ENCODE data around the gene OR5P2.
"Not testable (repeated sequence)": the region's sequence is repeated elsewhere in the genome, so short reads cannot be mapped to it uniquely, and the experiment has no call there.

Gene OR5P2, protein sequence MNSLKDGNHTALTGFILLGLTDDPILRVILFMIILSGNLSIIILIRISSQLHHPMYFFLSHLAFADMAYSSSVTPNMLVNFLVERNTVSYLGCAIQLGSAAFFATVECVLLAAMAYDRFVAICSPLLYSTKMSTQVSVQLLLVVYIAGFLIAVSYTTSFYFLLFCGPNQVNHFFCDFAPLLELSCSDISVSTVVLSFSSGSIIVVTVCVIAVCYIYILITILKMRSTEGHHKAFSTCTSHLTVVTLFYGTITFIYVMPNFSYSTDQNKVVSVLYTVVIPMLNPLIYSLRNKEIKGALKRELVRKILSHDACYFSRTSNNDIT

GRCh38 chr11:7796842-7797241, at the start of gene OR5P2:
OR5P2 (minus strand) TSS chr11:7796942; CDS start chr11:7796942, 0 bp downstream.
- DNase-seq: no peak

DNA sequence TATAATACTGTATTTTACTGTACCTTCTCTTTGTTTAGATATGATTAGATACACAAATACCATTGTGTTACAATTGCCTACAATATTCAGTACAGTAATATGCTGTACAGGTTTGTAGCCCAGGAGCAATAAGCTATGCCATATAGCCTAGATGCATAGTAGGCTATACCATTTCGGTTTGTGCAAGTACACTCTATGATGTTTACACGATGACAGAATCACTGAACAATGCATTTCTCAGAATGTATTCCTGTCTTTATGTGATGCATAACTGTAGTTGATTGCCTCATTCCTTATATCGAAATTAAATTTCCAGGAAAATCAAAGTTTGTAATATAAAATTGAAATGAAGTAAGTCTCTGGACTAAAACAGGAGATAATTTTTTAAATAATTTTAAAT, 49.3 kb upstream of the OR5P2 start:
- DNase-seq: no peak

- DNase-seq: no peak
These were observed 48.2 kb upstream of the OR5P2 start for GRCh38 chr11:7844986-7845385.

DNA sequence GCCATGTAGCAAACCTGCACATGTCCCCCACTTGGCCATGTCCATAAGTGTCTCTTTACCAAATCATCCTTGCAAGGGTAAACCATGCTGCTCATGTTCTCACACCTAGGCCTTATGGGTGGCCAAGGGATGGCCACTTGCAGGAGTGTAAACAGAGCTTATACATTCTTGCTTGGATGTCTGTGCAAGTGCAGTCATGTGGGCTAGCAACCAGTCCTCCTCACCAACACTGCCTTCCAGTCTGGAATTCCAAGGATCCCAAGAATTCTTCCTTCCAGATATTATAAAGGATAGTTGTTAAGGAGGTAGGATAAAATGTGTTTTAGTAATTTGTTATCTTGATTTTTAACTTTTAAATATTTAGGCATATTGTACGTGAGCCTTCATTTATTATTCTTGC, 47.8 kb upstream of the OR5P2 start:
- DNase-seq: no peak

- no peak for DNase-seq
These were observed 43.8 kb upstream of the OR5P2 start for GRCh38 chr11:7840578-7840977.

DNA sequence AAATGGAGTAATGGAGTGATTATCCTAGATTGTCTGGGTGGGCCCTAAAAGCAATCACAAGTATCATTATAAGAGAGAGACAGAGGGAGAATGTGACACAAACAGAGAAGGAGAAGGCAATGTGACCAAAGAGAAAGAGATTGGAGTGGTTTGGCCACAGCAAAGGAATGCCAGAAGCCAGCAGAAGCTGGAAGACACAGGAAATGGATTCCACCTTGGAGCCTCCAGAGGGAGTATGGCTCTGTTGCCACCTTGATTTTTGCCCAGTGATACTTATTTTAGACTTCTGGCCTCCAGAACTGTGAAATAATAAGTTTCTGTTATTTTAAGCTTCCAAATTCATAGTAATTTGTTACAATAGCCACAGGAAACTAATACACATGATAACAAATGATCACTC, 36.8 kb upstream of the OR5P2 start:
- DNase-seq: no peak

GRCh38 chr11:7830740-7831139, 34.0 kb upstream of the OR5P2 start, which contains the start of gene OR5P3:
OR5P3 (minus strand) TSS chr11:7830840.
- no peak for DNase-seq

- DNase-seq: no peak
These were observed 29.6 kb upstream of the OR5P2 start for GRCh38 chr11:7826324-7826723.

DNA sequence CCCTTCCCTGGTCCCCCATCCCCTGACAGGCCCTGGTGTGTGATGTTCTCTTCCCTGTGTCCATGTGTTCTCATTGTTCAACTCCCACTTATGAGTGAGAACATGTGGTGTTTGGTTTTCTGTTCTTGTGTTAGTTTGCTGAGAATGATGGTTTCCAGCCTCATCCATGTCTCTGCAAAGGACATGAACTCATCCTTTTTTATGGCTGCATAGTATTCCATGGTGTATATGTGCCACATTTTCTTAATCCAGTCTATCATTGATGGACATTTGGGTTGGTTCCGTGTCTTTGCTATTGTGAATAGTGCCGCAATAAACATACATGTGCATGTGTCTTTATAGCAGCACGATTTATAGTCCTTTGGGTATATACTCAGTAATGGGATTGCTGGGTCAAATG, 23.7 kb upstream of the OR5P2 start:
- DNase-seq: not testable (repeated sequence)

DNA sequence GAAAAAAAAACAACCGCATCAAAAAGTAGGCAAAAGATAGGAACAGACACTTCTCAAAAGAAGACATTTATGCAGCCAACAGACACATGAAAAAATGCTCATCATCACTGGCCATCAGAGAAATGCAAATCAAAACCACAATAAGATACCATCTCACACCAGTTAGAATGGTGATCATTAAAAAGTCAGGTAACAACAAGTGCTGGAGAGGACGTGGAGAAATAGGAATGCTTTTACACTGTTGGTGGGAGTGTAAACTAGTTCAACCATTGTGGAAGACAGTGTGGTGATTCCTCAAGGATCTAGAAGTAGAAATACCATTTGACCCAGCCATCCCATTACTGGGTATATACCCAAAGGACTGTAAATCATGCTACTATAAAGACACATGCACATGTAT, 18.2 kb upstream of the OR5P2 start:
- DNase-seq: not testable (repeated sequence)

DNA sequence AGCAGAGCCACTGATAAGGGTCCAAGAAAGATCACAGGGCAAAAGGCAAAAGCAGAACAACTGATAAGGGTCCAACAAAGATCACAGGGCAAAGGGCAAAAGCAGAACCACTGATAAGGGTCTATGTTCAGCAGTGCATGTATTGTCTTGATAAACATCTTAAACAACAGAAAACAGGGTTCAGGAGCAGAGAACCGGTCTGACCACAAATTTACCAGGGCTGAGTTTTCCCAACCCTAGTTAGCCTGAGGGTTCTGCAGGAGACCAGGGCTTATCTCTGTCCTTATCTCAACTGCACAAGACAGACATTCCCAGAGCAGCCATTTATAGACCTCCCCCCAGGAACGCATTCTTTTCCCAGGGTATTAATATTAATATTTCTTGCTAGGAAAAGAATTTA, 13.6 kb upstream of the OR5P2 start:
- not testable (repeated sequence) for DNase-seq

- no peak for DNase-seq
These were observed 3.5 kb downstream of the OR5P2 start for GRCh38 chr11:7793233-7793632.

DNA sequence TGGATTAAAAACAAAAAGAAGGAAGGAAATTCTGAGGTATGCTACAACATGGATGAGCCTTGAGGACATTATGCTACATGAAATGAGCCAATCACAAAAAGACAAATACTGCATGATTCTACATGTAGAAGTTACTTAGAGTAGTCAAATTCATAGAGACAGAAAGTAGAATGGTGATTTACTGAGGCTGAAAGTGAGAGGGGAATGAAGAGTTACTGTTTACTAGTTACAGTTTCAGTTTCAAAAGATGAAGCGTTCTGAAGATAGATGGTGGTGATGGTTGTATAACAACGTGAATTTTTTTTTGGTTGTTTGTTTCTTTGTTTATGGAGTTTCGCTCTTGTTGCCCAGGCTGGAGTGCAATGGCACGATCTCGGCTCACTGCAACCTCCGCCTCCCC, 9.5 kb downstream of the OR5P2 start:
- no peak for DNase-seq

DNA sequence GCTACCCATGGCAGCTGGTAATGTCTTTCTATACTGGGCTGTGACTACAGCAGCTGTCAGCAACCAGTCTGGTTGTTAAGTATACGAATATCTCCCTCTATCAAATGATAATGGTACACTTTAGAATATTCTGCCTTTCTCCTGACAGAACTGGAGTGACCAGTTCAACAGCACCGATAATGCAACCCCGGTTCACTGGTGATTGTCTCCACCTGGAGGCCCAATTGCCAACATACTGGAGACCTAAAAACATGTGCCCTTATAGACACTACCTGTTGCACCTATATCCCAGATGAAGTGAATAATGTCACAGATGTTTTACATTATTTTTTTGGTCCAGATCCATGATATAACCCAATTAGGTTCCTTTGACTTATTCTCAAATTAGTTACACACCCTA, 21.1 kb downstream of the OR5P2 start:
- DNase-seq: no peak

GRCh38 chr11:7764301-7764700, 32.4 kb downstream of the OR5P2 start:
- DNase-seq: not testable (repeated sequence)

- no peak for DNase-seq
These were observed 37.7 kb downstream of the OR5P2 start for GRCh38 chr11:7759010-7759409.

DNA sequence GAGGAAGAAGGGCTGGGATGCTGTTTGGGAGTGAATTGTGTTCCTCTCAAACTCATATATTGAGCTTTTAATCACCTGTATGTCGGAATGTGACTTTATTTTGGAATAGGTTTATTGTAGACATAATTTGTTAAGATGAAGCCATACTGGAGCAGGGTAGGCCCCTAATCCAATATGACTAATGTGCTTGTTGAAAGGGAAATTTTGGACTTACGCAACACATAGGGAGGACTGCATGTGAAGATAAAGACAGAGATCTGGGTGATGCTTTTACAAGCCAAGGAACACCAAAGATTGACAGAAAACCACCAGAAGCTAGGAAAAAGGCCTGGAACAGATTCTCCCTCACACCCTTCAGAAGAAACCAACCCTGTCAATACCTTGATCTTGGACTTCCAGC, 47.3 kb downstream of the OR5P2 start:
- DNase-seq: no peak
